ENCODE data around the gene SHISA8.

- TF ChIP-seq SP2 (tag by site-specific recombination; IDR thresholded peaks at IDR 0.05) (peak; percentile 97), CTCF (tag by site-specific recombination; IDR thresholded peaks at IDR 0.05) (peak; percentile 2; the same call in 1 of the 2 replicates), PATZ1 (tag by site-specific recombination; IDR thresholded peaks at IDR 0.05) (peak; percentile 91), ZNF785 (tag by site-specific recombination; IDR thresholded peaks at IDR 0.05) (no peak), REST (tag by site-specific recombination; IDR thresholded peaks at IDR 0.05) (no peak; the same call in 1 of the 2 replicates), ZNF560 (tag by site-specific recombination; IDR thresholded peaks at IDR 0.05; ENCODE audit: borderline replicate concordance) (no peak), ZNF777 (tag by site-specific recombination; IDR thresholded peaks at IDR 0.05; ENCODE audit: borderline replicate concordance) (no peak), PRDM1 (tag by site-specific recombination; IDR thresholded peaks at IDR 0.05) (no peak), ZNF274 (IDR thresholded peaks at IDR 0.05; ENCODE audit: low read length) (no peak), ZNF274 (tag by site-specific recombination; IDR thresholded peaks at IDR 0.05; ENCODE audit: borderline replicate concordance) (no peak), ZBTB20 (tag by site-specific recombination; IDR thresholded peaks at IDR 0.05) (peak; percentile 36; the same call in 1 of the 2 replicates), ZNF121 (tag by site-specific recombination; IDR thresholded peaks at IDR 0.05) (no peak), ZEB2 (tag by site-specific recombination; IDR thresholded peaks at IDR 0.05) (peak; percentile 75), ZNF214 (tag by site-specific recombination; IDR thresholded peaks at IDR 0.05; ENCODE audit: borderline replicate concordance) (no peak)
These were observed 32.0 kb upstream of the SHISA8 start, which contains the start of gene CENPM for GRCh38 chr22:41946629-41947423.

All from HEK293 (cell line).